ENCODE data around the gene PDE8A.

DNA sequence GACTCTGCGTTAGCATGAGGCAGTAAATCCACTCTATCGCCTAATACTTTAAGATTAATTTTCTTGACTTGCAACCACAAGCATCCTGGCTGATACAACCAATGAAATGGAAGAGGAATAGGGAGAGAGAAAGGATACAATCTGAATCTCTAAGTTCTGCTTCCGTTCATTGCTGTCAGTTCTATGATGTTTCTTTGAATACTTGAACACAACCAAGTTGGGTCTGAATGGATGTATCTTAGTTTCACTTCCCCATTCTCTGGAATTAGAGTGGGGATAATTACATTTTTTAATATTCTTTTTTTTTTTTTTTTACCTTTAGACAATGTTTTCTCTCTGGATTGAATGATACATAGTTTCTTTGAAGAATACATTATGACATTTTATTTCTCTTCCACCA is 22.9 kb downstream of the PDE8A start:
- TF ChIP-seq, protein P1, sequence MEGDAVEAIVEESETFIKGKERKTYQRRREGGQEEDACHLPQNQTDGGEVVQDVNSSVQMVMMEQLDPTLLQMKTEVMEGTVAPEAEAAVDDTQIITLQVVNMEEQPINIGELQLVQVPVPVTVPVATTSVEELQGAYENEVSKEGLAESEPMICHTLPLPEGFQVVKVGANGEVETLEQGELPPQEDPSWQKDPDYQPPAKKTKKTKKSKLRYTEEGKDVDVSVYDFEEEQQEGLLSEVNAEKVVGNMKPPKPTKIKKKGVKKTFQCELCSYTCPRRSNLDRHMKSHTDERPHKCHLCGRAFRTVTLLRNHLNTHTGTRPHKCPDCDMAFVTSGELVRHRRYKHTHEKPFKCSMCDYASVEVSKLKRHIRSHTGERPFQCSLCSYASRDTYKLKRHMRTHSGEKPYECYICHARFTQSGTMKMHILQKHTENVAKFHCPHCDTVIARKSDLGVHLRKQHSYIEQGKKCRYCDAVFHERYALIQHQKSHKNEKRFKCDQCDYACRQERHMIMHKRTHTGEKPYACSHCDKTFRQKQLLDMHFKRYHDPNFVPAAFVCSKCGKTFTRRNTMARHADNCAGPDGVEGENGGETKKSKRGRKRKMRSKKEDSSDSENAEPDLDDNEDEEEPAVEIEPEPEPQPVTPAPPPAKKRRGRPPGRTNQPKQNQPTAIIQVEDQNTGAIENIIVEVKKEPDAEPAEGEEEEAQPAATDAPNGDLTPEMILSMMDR (IDR thresholded peaks at IDR 0.05) = no peak
- TF ChIP-seq EZH2 (IDR thresholded peaks at IDR 0.05; ENCODE audit: borderline replicate concordance, insufficient read depth, low read depth, low read length, poor library complexity, severe bottlenecking) = no peak

Data from B cell (primary cell).